Measurements from ENCODE around the gene RDX.

- no peak for TF ChIP-seq EGR1 (IDR thresholded peaks at IDR 0.05; ENCODE audit: low read depth)
- no peak for TF ChIP-seq MAX (IDR thresholded peaks at IDR 0.05)
Observed at GRCh38 chr11:110279881-110280280, 16.5 kb downstream of the RDX start.
